G401.6 (cell line): ENCODE measurements around the gene CARMIL1.

Experiments used
- FAIRE-seq: peaks from 2 replicates; lab custom pipeline; 2012; peaks lifted over from hg19 to GRCh38; lab: Jason Lieb, UNC

The CARMIL1 gene

DNA sequence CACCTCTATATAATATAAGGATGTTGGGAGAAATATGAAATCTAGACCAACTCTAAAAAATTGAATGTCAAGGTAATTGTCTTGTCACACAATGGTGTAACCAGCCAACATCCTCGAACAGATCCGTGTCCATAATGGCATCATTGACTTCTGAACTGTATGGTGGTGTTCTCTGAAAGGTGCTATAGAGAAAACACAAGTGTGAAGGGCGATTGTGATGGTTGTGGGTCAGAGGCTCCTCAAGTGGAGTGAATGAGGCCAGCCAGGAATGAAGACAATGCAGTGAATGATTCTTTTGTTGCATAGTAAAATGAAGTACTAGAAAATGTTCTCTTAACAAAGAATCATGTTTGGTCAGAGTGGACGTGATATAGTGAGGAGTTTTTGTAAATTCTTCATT, 58.3 kb downstream of the CARMIL1 start:
- FAIRE-seq = no peak

DNA sequence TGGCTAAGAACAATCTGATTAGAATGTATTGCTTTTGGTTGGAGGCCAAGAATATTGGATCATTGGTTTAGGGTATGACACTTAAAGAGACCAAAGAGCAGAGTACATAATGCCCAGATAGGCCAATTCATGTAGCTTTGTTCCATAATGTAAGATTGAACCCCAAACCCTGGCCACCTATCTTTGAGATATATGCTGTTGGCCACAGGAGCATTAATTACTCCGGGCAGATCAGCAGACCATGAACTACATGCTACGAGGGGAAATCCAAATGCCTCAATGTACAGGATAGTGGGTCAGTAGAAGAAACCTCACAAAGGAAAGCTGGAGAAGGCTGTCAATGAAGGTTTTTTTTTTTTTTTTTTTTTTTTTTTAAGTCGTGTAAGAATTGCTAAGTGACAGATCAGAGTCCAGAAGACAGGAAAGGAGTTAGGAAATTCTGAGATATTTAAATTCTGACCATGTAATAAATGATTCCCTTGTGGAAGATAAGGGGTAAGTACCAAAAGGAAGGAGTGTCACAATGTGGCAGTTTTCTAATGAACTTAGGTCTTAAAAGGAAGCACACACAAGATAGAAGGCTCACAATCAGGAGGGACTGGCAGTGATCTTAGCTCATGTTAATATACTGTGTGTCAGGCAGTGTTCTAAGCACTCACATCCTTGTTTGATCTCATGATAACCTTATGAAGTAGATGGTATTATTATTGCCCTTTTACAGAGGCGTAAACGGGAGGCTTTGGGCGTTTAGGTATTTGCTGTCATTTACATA, 61.4 kb downstream of the CARMIL1 start:
- FAIRE-seq = no peak

DNA sequence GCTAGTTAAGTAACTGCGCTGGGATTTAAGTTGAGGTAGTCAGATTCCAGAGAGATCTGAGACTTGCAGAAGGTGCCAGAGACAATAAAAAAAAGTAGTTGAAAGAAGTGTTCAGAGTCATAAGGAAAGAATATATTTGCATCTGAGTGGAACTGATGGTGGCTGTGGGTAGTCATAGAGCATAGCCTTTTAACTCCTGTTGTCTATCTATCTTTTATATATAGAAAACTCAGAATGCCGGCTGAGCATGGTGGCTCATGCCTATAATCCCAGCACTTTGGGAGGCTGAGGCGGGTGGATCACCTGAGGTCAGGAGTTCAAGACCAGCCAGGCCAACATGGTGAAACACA, 62.0 kb downstream of the CARMIL1 start:
- no peak for FAIRE-seq

DNA sequence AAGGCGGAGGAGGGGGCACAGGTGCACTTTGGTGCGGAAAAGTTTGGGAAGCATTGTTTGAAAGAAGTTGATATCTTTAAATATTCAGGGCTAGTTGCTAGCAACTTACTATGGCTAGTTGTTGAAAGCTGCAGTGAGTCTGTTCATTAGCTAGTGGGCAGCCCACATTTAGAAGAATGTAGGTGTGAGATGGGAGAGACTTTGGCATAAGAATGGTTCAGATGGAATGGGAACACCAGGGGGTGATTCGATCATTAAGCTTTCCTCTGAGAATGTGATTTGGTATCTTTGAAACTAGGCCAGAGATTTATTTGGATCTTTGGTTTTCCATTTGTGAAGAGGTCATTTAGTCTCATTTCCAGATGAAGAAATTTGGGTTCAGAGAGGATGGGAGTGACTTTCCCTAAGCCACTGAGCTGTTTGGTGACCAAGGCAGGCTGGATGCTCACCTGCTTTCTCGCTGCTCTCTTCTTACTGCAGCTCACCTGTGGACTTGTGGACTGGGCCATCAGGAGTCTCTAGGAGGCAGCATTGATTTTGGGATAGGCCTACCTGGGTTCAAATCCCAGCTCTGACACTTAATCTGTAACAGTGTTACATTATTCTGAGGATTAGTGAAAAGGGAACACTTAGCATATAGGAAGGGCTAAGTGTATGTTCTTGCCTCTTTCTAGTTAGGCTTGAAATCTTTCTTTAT, 62.9 kb downstream of the CARMIL1 start:
- FAIRE-seq = no peak

DNA sequence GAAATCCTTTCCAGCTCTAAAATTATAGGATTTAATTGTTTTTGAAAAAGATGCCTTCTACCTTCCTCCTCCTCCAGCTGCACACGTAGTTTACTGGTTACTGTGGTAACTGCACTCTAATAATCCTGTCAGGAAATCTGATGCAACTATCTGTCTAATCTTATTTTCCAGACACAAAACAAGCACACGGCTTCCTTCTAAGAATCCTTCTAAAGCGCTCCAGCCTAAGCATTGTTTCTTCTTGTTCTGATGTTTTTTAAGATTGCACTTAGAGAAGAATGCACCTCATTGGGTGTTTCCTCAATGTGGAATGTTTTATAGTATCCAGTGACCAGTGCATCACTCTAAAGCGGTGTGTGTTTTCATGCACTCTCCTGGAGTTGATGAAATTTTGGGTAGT, 63.6 kb downstream of the CARMIL1 start:
- FAIRE-seq = no peak

DNA sequence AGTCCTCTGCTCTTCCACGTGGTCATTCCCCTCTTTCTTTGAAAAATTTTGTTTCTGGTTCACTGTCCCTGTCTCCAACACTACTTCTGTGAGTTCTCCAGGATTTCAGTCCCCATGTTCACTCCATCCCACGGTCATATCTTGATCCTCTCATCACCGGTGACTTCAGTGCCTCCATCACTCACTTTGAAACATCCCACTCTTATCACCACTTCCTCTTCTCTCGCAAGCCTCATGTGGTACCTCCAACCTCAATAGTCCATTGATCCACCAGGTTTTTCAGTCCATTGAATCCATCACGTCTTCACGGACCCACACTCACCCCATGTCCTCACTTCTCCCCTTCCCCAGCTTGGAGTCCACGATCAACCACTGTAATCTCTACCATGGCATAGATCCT, 64.8 kb downstream of the CARMIL1 start:
- FAIRE-seq = no peak

DNA sequence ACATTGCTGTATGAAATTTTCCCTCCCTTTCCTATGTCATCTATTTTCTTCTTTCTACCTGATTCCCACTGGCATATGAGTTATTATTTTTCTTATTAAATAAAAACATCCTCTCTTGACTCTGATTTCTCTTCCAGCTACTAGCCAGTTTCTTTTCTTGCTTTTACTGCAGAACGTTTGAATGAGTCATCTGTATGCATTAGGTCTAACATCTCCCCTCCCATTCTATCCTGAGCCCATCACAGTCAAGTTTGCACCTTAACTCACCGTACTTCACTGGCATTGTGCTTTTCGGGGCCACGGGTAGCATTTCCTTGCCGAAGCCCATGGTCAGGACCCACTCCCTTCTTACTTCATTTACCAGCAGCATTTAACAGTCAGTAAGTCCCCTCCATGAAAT, 65.7 kb downstream of the CARMIL1 start:
- no peak for FAIRE-seq

DNA sequence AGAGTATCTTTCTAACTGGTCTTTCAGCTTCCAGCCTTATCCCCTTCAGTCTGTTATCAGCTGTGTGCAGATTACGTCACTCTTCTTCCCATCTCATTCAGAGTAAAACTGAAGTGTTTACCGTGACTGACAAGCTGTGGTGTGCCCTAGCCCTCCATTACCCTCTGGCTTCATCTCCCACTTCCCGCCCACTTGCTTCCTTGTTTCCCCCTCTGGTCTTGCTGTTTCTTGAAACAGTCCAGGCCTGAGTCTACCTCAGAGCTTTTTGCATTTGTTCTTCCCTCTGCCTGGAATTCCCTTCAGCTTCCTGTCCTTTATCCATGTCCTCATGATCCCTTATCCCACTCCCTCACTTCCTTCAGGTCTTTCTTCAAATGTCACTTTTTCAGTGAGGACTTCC, 66.9 kb downstream of the CARMIL1 start:
- FAIRE-seq = no peak

DNA sequence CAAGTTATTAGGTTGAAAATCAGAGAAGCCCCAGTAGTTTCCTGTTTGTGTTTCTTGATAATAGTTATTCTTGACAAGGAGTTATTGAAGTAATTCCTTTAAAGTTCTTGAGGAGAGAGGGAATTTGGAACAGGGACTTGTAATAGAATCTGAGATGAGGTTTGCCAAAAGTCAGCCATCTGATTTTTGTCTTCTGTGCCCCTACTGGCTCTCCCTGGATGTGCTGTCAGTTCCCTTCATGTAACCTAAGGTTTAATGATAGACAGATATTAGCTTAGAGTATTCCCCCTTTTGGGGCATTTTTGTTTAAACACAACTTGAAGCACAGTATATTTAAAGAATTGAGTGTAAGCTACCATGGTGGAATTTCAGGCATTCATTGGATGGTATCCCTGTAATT, 71.4 kb downstream of the CARMIL1 start:
- FAIRE-seq = no peak

DNA sequence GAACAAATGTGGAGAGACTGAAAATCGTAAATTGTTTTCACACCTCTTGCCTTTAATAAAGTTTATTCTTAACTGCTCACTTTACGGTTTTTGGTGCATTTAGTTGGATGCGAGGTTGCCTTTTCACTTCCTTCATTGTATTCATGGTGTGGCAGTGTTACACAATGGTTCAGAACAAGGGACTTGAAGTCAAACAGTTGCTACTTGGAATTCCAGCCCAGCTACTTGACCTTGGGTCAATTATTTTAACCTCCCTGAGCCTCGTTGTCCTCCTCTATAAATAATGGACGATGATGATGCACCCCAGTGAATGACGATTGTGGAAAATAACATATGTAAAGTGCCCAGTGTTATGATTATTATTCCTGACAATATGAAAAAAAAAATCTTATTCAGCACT, 72.3 kb downstream of the CARMIL1 start:
- no peak for FAIRE-seq

DNA sequence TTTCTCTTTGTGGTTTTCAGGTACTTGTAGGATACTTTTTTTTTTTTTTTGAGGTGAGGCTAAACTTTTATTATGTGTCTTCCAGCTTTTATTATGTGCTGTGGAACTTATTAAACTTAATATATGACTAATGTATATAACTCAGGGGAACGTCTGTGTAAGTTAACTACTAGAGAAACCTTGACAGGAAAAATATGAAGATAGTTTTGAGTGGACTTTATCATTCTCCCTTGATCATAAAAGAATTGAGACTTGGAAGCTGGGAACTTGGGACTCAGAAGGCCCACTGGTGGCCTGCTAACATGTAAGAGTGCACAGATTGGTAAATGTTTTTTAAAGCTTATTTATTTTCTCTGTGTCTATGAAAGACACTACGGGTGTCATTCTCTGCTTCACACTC, 73.1 kb downstream of the CARMIL1 start:
- FAIRE-seq = no peak

DNA sequence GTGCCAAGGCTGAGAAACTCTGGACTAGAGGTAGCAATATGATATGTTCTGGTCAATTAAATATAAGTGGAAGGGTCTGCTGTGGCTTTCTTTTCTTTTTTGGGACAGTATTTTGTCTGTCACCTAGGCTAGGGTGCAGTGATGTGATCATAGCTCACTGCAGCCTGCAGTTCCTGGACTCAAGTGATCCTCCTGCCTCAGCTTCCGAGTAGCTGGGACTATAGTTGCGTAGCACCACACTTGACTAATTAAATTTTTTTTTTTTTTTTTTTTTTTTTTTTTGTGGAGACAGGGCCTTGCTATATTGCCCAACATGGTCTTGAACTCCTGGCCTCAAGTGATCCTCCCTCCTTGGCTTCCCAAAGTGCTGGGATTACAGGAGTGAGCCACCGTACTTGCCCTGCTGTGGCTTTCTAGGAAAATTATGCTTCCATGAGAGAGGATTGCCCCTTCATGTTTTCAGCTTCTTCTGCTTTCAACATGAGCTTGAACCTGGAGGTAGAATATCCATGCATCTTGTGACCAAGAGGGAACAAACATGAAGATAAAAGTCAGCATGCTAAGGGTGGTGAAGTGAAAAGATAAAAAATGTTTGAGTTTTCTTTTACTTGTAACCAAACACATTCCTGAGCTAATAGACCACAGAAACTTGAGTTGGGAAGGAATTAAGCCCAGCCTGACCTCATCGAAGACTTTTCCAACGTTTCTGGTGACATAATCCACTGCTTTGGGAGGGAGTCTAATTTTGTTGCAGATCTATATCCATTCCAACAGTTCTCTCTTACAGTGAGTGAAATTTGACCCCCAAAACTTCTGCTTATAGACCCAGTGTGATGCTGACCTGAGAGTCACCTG, 75.1 kb downstream of the CARMIL1 start:
- no peak for FAIRE-seq

DNA sequence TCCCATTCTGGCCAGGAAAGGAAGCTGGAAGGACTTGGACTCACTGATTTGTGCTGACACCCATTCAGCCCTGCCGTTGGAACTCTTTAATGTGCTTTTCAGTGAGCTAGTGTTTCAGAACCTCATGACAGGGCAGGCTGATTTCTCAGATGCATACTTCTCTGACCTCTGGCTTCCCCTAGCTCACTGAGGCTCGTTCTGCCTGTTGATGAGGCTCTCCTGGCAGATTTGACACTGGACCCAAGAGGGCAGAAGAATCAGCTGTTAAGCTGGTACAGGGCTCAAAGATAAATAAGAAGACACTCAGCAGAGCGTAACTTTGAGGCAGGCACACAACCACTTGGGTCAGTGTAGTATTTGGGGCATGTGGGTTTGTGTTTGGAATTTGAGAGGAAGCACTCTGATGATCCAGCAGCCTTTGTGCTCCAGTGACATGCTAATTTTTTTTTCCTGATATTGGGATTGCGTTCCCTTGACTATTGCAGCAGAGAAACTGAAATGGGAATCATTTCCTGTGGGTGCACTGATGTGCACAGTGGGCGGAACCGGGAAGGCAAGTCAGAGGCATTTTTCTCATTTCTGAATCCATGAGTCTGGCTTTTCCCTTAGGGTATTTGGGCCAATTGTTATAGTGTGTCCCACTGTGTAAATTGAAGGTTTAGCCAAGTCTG, 80.2 kb downstream of the CARMIL1 start:
- no peak for FAIRE-seq

DNA sequence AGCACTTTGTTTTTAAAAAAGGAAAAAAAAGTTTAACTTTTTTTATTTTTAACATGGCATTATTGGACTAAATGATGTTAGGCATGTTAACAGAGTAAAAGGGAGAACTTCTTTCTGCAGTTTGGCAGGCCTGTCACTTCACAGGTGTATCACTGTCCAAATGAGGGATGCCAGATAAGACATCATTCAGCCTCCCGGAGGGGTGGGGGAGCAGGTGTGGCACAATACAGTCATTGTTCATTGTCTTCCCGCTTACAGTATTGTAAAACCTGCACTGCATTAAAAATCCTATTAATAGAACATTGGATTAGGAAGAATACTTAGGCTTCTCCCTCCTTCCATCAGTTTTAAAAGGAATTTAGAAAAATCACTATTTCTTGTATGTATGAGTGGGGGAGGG, 80.7 kb downstream of the CARMIL1 start:
- no peak for FAIRE-seq

DNA sequence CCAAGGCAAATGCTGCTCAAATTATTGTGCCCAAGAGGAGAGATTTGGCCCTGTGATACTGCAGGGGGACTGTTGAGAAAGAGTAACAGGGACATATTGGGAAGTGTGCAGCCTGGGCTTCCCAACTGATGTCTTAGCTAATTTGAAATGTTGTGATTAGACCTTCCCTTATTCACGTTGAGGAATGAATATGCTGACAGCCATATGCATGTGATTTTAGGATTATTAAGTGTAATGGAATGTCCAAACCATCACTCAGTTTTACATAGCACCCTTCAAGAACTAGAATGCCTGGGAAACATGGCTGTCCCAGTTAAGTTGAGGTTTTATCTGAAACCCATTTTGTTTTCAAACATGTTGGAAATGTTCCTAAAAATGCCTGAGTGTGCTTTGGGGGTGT, 81.4 kb downstream of the CARMIL1 start:
- FAIRE-seq = no peak

DNA sequence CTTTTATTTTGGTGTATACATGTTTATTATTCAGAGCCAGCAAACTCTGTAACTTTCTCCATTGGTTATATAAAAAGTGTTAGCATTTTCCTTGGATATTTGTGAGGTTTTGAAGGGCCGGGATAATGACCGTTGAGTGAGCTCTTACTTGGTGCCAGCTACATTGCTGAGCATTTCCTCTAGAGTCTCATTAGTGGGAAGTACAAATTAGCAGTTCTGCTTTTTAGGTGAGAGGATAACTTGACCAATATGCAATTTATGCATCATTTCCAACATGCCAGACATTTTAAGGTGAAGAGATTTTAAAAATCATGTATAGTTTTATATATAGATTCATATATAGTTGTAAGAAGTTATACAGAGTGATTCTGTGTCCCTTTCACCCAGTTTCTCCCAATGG, 84.3 kb downstream of the CARMIL1 start:
- no peak for FAIRE-seq

DNA sequence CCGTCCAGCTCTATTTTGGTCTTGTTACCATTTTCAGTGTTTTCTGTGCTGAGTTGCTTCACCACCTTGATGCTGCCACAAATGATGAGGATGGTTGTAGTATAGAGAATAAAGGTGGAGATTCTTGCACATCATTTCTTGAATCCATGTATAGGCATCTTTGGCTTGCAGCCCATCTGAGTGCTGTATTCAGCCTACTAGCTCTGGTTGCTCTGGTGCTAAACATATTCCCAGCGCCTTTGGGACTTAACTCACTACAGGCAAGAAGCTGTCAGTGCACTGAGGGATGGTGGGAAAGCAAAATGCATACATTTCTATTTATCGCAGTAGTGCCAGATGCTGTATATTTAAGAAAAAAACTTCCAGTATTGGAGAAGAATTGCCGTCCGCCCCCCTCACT, 86.0 kb downstream of the CARMIL1 start:
- FAIRE-seq = no peak

DNA sequence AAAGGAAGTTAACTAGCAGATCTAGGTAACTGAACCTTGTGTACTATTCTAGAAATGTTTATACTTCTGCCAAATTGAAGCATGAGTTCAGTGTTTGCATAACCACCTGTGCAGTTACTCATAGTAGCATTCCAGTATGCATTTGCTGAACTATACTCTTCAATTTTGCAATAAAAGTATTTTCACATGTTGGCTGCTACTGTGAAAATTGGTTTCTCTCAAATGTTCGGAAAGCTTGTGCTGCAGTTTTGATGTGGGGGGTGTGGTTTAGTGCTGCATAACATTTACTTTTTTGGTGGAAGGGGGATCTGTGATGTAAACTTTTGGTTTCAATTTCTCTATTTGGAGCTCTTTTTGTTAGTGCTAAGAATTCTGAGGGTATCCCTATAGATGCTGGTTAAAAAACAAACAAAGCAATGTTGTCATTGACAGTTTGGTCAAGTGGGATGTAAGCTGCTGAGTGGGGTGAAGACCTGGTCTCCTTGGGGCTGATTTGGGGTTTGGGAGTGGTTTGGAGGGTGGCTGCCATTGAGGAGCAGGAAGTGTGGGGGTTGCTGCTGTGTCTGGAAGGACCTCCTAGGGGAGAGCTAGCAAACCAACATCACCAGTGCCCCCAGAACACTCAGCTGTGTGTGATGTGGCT, 87.8 kb downstream of the CARMIL1 start:
- no peak for FAIRE-seq

DNA sequence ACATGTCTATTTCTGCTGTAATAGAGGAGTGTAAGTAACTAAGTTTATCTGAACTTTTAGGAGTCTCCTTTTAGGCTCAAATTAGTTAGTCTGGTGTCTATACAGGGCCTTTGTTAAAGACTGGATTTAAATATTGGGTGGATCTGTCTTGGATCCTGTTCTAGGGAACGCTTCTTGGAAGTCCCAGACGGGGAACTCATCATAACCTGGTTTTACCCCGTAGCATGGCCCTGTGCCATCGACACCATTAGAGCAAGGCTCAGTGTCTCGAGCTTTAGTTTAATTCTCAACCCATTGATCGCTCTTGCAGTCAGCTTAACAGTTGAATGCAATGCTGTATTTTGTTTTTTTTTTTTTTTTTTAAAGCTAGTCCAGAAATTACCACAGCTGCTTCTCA, 89.9 kb downstream of the CARMIL1 start:
- FAIRE-seq = no peak

DNA sequence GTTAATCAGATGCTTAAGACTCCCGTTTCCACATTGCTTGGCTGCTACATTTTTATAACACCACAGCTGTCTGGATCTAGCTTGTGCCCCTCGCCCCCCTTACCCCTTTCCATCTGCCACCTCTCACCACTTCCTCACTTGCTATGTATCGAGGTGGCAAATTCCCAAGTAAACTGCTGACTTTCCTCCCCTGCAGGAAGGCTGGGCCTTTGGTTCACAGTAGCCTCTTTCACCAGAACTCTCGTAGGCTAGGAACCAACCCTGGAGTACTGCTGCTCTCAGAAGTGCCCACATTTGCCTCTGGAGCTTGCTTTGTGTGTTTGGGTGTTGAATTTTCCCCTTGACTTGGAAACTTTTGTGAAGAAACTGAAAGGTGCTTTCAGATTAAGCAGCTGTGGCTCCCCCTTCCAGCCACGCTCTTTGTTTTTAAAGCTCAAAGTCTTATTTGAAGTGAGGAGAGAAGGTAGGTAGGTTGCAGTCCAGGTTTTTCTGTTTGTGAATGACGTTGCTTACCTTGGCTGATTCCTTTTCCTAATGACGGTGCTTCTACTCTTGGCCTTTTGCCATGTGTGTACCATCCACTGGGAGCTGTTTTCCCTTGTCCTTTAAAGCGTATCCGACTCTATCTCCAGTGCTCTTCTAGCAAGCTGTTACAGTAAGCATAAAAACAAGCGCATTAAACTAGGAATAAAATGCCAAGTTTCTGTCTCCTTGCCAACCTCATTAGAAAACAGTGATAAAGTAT, 90.4 kb downstream of the CARMIL1 start:
- no peak for FAIRE-seq
